ENCODE data around the gene ZFYVE28. TPM values are rescaled to one million over a fixed set of nuclear protein-coding genes. Genes with fewer than 3 reads are reported as not detected.

The ZFYVE28 gene
- total RNA-seq, 1 experiment from 2014 or later, result 12.9 TPM

GRCh38 chr4:2411786-2412510, 6.5 kb downstream of the ZFYVE28 start:
- no peaks in the 10 kb centered on the region for H3K9me3 ChIP-seq (ENCODE audit: insufficient read depth, low read depth)

GRCh38 chr4:2409381-2409783, 9.1 kb downstream of the ZFYVE28 start:
- H3K36me3 ChIP-seq (ENCODE audit: low read depth), result no peaks in the 10 kb centered on the region
- no peak overlapping the region for H3K4me2 ChIP-seq
- intact Hi-C loops (cut with micrococcal nuclease; ENCODE audit: unreplicated experiment), result no loop called here
- no peak for TF ChIP-seq EZH2 (IDR thresholded peaks at IDR 0.05; ENCODE audit: low read depth)
- TF ChIP-seq CTCF (conservative IDR thresholded peaks at IDR 0.05), result no peak
- no peaks in the 10 kb centered on the region for H3K9me2 ChIP-seq (ENCODE audit: insufficient read depth)
- no peak overlapping the region for H3K4me3 ChIP-seq
- no peak overlapping the region for H2AFZ ChIP-seq
- H3K27me3 ChIP-seq (ENCODE audit: insufficient read depth, low read depth), result no peaks in the 10 kb centered on the region
- no peaks in the 10 kb centered on the region for H4K20me1 ChIP-seq (ENCODE audit: insufficient read depth)
- ChIA-PET POLR2A (ENCODE audit: unreplicated experiment) (no interaction called here), CTCF (no interaction called here)
- no peak overlapping the region for H3K27ac ChIP-seq
- H3K9me3 ChIP-seq (ENCODE audit: insufficient read depth, low read depth), result no peaks in the 10 kb centered on the region
- no peak for DNase-seq
- no peaks in the 10 kb centered on the region for H3K79me2 ChIP-seq (ENCODE audit: low read depth)
- peaks cover 14% of the 10 kb centered on the region for H3F3A ChIP-seq (ENCODE audit: insufficient read depth, low read depth)
- peaks cover 28% of the 10 kb centered on the region for H3K4me1 ChIP-seq (replicated peaks; ENCODE audit: insufficient read depth)
- no TSS peak for BruUV-seq (replicated peaks)

More at GRCh38 chr4:2411786-2412510, 6.5 kb downstream of the ZFYVE28 start:
- no peaks in the 10 kb centered on the region for H3K9me2 ChIP-seq (ENCODE audit: insufficient read depth)
- H3K36me3 ChIP-seq (ENCODE audit: low read depth), result no peaks in the 10 kb centered on the region
- peaks cover 14% of the 10 kb centered on the region for H3F3A ChIP-seq (ENCODE audit: insufficient read depth, low read depth)
- no peaks in the 10 kb centered on the region for H3K79me2 ChIP-seq (ENCODE audit: low read depth)
- POLR2A ChIA-PET (ENCODE audit: unreplicated experiment), result interaction anchor here (0.5 to 0.6 kb wide), 2 partner anchors 51 kb away, joined by 3 to 4 read pairs; no protein-coding TSS in a partner anchor
- H3K4me3 ChIP-seq, result peak overlapping the region; percentile 50; the same call in 1 of the 2 replicates
- H3K27me3 ChIP-seq (ENCODE audit: insufficient read depth, low read depth), result no peaks in the 10 kb centered on the region
- no peak for DNase-seq
- intact Hi-C loops (cut with micrococcal nuclease; ENCODE audit: unreplicated experiment), result loop anchor here (2.0 to 10.0 kb wide), 4 partner anchors 53 to 170 kb away; partner anchors contain the start of genes HAUS3, MXD4, POLN and RNF4
- H3K27ac ChIP-seq, result peak overlapping the region; percentile 76
- peak overlapping the region; percentile 78 for H3K4me2 ChIP-seq
- H4K20me1 ChIP-seq (ENCODE audit: insufficient read depth), result no peaks in the 10 kb centered on the region
- TF ChIP-seq CTCF (conservative IDR thresholded peaks at IDR 0.05) (no peak), EZH2 (IDR thresholded peaks at IDR 0.05; ENCODE audit: low read depth) (no peak)
- no peak overlapping the region for H2AFZ ChIP-seq
- peaks cover 29% of the 10 kb centered on the region for H3K4me1 ChIP-seq (replicated peaks; ENCODE audit: insufficient read depth)
- no TSS peak for BruUV-seq (replicated peaks)
- CTCF ChIA-PET, result no interaction called here

GRCh38 chr4:2408976-2409375, 9.5 kb downstream of the ZFYVE28 start:
- H3K4me3 ChIP-seq, result no peak overlapping the region
- H3K27ac ChIP-seq, result no peak overlapping the region
- no TSS peak for BruUV-seq (replicated peaks)
- no peaks in the 10 kb centered on the region for H3K79me2 ChIP-seq (ENCODE audit: low read depth)
- no peaks in the 10 kb centered on the region for H3K9me3 ChIP-seq (ENCODE audit: insufficient read depth, low read depth)
- POLR2A ChIA-PET (ENCODE audit: unreplicated experiment), result no interaction called here
- H3F3A ChIP-seq (ENCODE audit: insufficient read depth, low read depth), result peaks cover 14% of the 10 kb centered on the region
- H3K9me2 ChIP-seq (ENCODE audit: insufficient read depth), result no peaks in the 10 kb centered on the region
- no peaks in the 10 kb centered on the region for H3K27me3 ChIP-seq (ENCODE audit: insufficient read depth, low read depth)
- CTCF ChIA-PET, result no interaction called here
- TF ChIP-seq EZH2 (IDR thresholded peaks at IDR 0.05; ENCODE audit: low read depth), result no peak
- no peak for TF ChIP-seq CTCF (conservative IDR thresholded peaks at IDR 0.05)
- H3K4me1 ChIP-seq (replicated peaks; ENCODE audit: insufficient read depth), result peaks cover 24% of the 10 kb centered on the region
- H3K36me3 ChIP-seq (ENCODE audit: low read depth), result no peaks in the 10 kb centered on the region
- no peak overlapping the region for H3K4me2 ChIP-seq
- H4K20me1 ChIP-seq (ENCODE audit: insufficient read depth), result no peaks in the 10 kb centered on the region
- H2AFZ ChIP-seq, result no peak overlapping the region
- intact Hi-C loops (cut with micrococcal nuclease; ENCODE audit: unreplicated experiment), result no loop called here
- no peak for DNase-seq
